ENCODE results near the gene TESK1.
A peak's percentile ranks its signal among the peaks of the same experiment; 100 is the strongest.

- TF ChIP-seq POLR2A (IDR thresholded peaks at IDR 0.05; ENCODE audit: low read length), result peak; percentile 85
- TF ChIP-seq GATA1 (IDR thresholded peaks at IDR 0.05; ENCODE audit: low read depth, low read length), result no peak
These were observed 53.3 kb downstream of the TESK1 start, which contains the start of gene CCDC107 for GRCh38 chr9:35658137-35658967.
